GM23338 (cell line): ENCODE results near the gene RPS19.

Experiments
- CREB1 ChIP-seq: fragments of 250-450 bp; sonication (Bioruptor Pico); IDR thresholded peaks from 2 replicates; pipeline ENCODE4 v1.5.0; 2020; ENCODE audit warnings: low read depth, mild to moderate bottlenecking, moderate library complexity
- EZH2 ChIP-seq: fragments of 200-600 bp; sonication (generic); IDR thresholded peaks from one replicate; pipeline ENCODE4 v1.8.0; 2017; ENCODE audit warnings: antibody characterized with exemption, mild to moderate bottlenecking, low read depth; ENCODE audit not compliant: unreplicated experiment
- EZH2phosphoT487 ChIP-seq: fragments of 200-600 bp; sonication (generic); IDR thresholded peaks from one replicate; pipeline ENCODE4 v1.8.1; 2018; ENCODE audit warnings: antibody characterized with exemption; ENCODE audit not compliant: unreplicated experiment
- JUNB ChIP-seq: IDR thresholded peaks from one replicate; pipeline ENCODE4 v1.6.1; 2016; ENCODE audit warnings: antibody characterized with exemption; ENCODE audit not compliant: unreplicated experiment
- POLR2AphosphoS5 ChIP-seq: IDR thresholded peaks from 2 replicates; pipeline ENCODE4 v1.6.1; 2016; ENCODE audit warnings: antibody characterized with exemption, low read depth
- STAT1 ChIP-seq: IDR thresholded peaks from one replicate; pipeline ENCODE4 v1.6.1; 2016; ENCODE audit warnings: antibody characterized with exemption; ENCODE audit not compliant: unreplicated experiment
- TF ChIP-seq, protein P1 (sequence below), 2 experiments: fragments of 200-600 bp in 1 of 2; sonication (generic) in 1 of 2; conservative IDR thresholded peaks; 2 replicates each; pipeline versions ENCODE4 v1.5.1 to v1.6.1; 2016 to 2017; ENCODE audit warnings: antibody characterized with exemption in 2 of 2, low read depth in 2 of 2, mild to moderate bottlenecking in 2 of 2, moderate library complexity in 1 of 2
- TF ChIP-seq, protein P2 (sequence below): IDR thresholded peaks from one replicate; pipeline ENCODE4 v1.6.1; 2018; ENCODE audit warnings: antibody characterized with exemption; ENCODE audit not compliant: unreplicated experiment
- TF ChIP-seq, protein P3 (sequence below): IDR thresholded peaks from 2 replicates; pipeline ENCODE4 v1.6.1; 2016; ENCODE audit warnings: antibody characterized with exemption
- TF ChIP-seq, protein P4 (sequence below): fragments of 250-450 bp; sonication (Bioruptor Pico); IDR thresholded peaks from 2 replicates; pipeline ENCODE4 v1.5.0; 2020; ENCODE audit warnings: mild to moderate bottlenecking, moderate library complexity

DNA sequence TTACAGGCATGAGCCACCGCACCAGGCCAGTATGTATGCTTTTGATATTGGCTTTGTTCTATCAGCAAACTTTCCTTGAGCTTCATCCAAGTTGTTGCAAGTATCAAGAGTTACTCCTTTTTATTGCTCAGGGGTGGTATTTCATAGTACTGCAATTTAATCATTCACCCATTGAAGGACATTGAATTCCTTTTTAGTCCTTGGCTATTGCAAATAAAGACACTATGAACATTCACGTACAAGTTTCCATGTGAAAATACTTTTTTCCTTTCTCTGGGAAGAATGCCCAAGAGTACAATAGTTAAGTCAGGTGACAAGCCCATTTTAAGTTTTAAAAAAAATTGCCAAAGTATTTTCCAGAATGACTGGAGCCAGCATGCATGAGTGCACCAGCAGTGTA lies 43.3 kb upstream of the RPS19 start:
- TF ChIP-seq, protein P1, sequence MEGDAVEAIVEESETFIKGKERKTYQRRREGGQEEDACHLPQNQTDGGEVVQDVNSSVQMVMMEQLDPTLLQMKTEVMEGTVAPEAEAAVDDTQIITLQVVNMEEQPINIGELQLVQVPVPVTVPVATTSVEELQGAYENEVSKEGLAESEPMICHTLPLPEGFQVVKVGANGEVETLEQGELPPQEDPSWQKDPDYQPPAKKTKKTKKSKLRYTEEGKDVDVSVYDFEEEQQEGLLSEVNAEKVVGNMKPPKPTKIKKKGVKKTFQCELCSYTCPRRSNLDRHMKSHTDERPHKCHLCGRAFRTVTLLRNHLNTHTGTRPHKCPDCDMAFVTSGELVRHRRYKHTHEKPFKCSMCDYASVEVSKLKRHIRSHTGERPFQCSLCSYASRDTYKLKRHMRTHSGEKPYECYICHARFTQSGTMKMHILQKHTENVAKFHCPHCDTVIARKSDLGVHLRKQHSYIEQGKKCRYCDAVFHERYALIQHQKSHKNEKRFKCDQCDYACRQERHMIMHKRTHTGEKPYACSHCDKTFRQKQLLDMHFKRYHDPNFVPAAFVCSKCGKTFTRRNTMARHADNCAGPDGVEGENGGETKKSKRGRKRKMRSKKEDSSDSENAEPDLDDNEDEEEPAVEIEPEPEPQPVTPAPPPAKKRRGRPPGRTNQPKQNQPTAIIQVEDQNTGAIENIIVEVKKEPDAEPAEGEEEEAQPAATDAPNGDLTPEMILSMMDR (conservative IDR thresholded peaks at IDR 0.05; ENCODE audit: low read depth in 2 of 2), result no peak
- TF ChIP-seq CREB1 (CRISPR knock-in tag) (no peak), STAT1 (no peak), JUNB (no peak), POLR2AphosphoS5 (no peak), EZH2 (no peak), EZH2phosphoT487 (no peak)
- TF ChIP-seq, protein P2, sequence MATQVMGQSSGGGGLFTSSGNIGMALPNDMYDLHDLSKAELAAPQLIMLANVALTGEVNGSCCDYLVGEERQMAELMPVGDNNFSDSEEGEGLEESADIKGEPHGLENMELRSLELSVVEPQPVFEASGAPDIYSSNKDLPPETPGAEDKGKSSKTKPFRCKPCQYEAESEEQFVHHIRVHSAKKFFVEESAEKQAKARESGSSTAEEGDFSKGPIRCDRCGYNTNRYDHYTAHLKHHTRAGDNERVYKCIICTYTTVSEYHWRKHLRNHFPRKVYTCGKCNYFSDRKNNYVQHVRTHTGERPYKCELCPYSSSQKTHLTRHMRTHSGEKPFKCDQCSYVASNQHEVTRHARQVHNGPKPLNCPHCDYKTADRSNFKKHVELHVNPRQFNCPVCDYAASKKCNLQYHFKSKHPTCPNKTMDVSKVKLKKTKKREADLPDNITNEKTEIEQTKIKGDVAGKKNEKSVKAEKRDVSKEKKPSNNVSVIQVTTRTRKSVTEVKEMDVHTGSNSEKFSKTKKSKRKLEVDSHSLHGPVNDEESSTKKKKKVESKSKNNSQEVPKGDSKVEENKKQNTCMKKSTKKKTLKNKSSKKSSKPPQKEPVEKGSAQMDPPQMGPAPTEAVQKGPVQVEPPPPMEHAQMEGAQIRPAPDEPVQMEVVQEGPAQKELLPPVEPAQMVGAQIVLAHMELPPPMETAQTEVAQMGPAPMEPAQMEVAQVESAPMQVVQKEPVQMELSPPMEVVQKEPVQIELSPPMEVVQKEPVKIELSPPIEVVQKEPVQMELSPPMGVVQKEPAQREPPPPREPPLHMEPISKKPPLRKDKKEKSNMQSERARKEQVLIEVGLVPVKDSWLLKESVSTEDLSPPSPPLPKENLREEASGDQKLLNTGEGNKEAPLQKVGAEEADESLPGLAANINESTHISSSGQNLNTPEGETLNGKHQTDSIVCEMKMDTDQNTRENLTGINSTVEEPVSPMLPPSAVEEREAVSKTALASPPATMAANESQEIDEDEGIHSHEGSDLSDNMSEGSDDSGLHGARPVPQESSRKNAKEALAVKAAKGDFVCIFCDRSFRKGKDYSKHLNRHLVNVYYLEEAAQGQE, result no peak
- TF ChIP-seq, protein P3, sequence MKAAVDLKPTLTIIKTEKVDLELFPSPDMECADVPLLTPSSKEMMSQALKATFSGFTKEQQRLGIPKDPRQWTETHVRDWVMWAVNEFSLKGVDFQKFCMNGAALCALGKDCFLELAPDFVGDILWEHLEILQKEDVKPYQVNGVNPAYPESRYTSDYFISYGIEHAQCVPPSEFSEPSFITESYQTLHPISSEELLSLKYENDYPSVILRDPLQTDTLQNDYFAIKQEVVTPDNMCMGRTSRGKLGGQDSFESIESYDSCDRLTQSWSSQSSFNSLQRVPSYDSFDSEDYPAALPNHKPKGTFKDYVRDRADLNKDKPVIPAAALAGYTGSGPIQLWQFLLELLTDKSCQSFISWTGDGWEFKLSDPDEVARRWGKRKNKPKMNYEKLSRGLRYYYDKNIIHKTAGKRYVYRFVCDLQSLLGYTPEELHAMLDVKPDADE, result no peak
- TF ChIP-seq, protein P4, sequence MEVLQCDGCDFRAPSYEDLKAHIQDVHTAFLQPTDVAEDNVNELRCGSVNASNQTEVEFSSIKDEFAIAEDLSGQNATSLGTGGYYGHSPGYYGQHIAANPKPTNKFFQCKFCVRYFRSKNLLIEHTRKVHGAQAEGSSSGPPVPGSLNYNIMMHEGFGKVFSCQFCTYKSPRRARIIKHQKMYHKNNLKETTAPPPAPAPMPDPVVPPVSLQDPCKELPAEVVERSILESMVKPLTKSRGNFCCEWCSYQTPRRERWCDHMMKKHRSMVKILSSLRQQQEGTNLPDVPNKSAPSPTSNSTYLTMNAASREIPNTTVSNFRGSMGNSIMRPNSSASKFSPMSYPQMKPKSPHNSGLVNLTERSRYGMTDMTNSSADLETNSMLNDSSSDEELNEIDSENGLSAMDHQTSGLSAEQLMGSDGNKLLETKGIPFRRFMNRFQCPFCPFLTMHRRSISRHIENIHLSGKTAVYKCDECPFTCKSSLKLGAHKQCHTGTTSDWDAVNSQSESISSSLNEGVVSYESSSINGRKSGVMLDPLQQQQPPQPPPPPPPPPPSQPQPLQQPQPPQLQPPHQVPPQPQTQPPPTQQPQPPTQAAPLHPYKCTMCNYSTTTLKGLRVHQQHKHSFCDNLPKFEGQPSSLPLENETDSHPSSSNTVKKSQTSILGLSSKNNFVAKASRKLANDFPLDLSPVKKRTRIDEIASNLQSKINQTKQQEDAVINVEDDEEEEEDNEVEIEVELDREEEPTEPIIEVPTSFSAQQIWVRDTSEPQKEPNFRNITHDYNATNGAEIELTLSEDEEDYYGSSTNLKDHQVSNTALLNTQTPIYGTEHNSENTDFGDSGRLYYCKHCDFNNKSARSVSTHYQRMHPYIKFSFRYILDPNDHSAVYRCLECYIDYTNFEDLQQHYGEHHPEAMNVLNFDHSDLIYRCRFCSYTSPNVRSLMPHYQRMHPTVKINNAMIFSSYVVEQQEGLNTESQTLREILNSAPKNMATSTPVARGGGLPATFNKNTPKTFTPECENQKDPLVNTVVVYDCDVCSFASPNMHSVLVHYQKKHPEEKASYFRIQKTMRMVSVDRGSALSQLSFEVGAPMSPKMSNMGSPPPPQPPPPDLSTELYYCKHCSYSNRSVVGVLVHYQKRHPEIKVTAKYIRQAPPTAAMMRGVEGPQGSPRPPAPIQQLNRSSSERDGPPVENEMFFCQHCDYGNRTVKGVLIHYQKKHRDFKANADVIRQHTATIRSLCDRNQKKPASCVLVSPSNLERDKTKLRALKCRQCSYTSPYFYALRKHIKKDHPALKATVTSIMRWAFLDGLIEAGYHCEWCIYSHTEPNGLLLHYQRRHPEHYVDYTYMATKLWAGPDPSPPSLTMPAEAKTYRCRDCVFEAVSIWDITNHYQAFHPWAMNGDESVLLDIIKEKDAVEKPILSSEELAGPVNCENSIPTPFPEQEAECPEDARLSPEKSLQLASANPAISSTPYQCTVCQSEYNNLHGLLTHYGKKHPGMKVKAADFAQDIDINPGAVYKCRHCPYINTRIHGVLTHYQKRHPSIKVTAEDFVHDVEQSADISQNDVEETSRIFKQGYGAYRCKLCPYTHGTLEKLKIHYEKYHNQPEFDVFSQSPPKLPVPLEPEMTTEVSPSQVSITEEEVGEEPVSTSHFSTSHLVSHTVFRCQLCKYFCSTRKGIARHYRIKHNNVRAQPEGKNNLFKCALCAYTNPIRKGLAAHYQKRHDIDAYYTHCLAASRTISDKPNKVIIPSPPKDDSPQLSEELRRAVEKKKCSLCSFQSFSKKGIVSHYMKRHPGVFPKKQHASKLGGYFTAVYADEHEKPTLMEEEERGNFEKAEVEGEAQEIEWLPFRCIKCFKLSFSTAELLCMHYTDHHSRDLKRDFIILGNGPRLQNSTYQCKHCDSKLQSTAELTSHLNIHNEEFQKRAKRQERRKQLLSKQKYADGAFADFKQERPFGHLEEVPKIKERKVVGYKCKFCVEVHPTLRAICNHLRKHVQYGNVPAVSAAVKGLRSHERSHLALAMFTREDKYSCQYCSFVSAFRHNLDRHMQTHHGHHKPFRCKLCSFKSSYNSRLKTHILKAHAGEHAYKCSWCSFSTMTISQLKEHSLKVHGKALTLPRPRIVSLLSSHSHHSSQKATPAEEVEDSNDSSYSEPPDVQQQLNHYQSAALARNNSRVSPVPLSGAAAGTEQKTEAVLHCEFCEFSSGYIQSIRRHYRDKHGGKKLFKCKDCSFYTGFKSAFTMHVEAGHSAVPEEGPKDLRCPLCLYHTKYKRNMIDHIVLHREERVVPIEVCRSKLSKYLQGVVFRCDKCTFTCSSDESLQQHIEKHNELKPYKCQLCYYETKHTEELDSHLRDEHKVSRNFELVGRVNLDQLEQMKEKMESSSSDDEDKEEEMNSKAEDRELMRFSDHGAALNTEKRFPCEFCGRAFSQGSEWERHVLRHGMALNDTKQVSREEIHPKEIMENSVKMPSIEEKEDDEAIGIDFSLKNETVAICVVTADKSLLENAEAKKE (CRISPR knock-in tag), result no peak
